ENCODE data around the gene CDKAL1. TPM values are rescaled to one million over a fixed set of nuclear protein-coding genes. Genes with fewer than 3 reads are reported as not detected.

CDKAL1 gene
- total and polyA plus RNA-seq, 4 donors = 2.0 to 12.9 (median 6.7) TPM

- Histone ChIP-seq H3K27ac (ENCODE audit: low read depth in 1 of 2, low read length in 2 of 2) (no peak overlapping the region), H3K36me3 (ENCODE audit: control insufficient read depth in 4 of 4, insufficient read depth in 3 of 4, low read depth in 1 of 4, low read length in 3 of 4) (no peaks in the 10 kb centered on the region), H3K9ac (ENCODE audit: low read depth in 1 of 2, low read length in 2 of 2) (no peak overlapping the region), H3K4me3 (ENCODE audit: low read depth in 1 of 3, low read length in 3 of 3) (no peak overlapping the region), H3K4me1 (ENCODE audit: control insufficient read depth in 4 of 4, insufficient read depth in 4 of 4, low read length in 3 of 4) (peaks cover 0 to 4% (median 0%) of the 10 kb centered on the region in 4 donors), H3K27me3 (ENCODE audit: control insufficient read depth in 4 of 4, insufficient read depth in 4 of 4, low read length in 3 of 4) (no peaks in the 10 kb centered on the region), H3K9me3 (ENCODE audit: control insufficient read depth in 4 of 4, low read length in 3 of 4) (no peaks in the 10 kb centered on the region)
- TF ChIP-seq HNF4G (IDR thresholded peaks at IDR 0.05) (no peak), GABPA (IDR thresholded peaks at IDR 0.05 in 1 of 2, conservative IDR thresholded peaks at IDR 0.05 in 1 of 2) (no peak), SP1 (IDR thresholded peaks at IDR 0.05) (no peak), CTCF (IDR thresholded peaks at IDR 0.05; ENCODE audit: low read depth, low read length, missing input control) (no peak), REST (IDR thresholded peaks at IDR 0.05) (no peak), MAX (IDR thresholded peaks at IDR 0.05) (no peak), JUND (IDR thresholded peaks at IDR 0.05) (no peak), YY1 (IDR thresholded peaks at IDR 0.05) (no peak), HNF4A (conservative IDR thresholded peaks at IDR 0.05) (no peak), TAF1 (conservative IDR thresholded peaks at IDR 0.05) (no peak), FOXA2 (IDR thresholded peaks at IDR 0.05) (no peak), ZBTB33 (IDR thresholded peaks at IDR 0.05) (no peak), FOXA1 (IDR thresholded peaks at IDR 0.05) (no peak)
- no peak for DNase-seq (ENCODE audit: low spot score)
These were observed 311.3 kb downstream of the CDKAL1 start for GRCh38 chr6:20845592-20845991.

GRCh38 chr6:20846602-20847028 is 312.4 kb downstream of the CDKAL1 start:
- H3K27me3 ChIP-seq (ENCODE audit: control insufficient read depth in 4 of 4, insufficient read depth in 4 of 4, low read length in 3 of 4) = no peaks in the 10 kb centered on the region
- WGBS = 52% methylated on average over 1 of the region's 1 CpG
- no peaks in the 10 kb centered on the region for H3K36me3 ChIP-seq (ENCODE audit: control insufficient read depth in 4 of 4, insufficient read depth in 3 of 4, low read depth in 1 of 4, low read length in 3 of 4)
- H3K4me1 ChIP-seq (ENCODE audit: control insufficient read depth in 4 of 4, insufficient read depth in 4 of 4, low read length in 3 of 4) = peaks cover 0 to 4% (median 0%) of the 10 kb centered on the region in 4 donors
- no peak overlapping the region for H3K9ac ChIP-seq (ENCODE audit: low read depth in 1 of 2, low read length in 2 of 2)
- no peak for DNase-seq (ENCODE audit: low spot score)
- H3K9me3 ChIP-seq (ENCODE audit: control insufficient read depth in 4 of 4, low read length in 3 of 4) = no peaks in the 10 kb centered on the region
- H3K4me3 ChIP-seq (ENCODE audit: low read depth in 1 of 3, low read length in 3 of 3) = no peak overlapping the region
- TF ChIP-seq FOXA1 (IDR thresholded peaks at IDR 0.05) (no peak), YY1 (IDR thresholded peaks at IDR 0.05) (no peak), SP1 (IDR thresholded peaks at IDR 0.05) (no peak), ATF3 (IDR thresholded peaks at IDR 0.05) (no peak), TAF1 (conservative IDR thresholded peaks at IDR 0.05) (no peak), ZBTB33 (IDR thresholded peaks at IDR 0.05) (no peak), RAD21 (IDR thresholded peaks at IDR 0.05) (no peak), JUND (IDR thresholded peaks at IDR 0.05) (no peak), NR2F2 (IDR thresholded peaks at IDR 0.05) (no peak), HNF4G (IDR thresholded peaks at IDR 0.05) (no peak), EGR1 (IDR thresholded peaks at IDR 0.05; ENCODE audit: low read depth in 2 of 2) (no peak), RXRA (IDR thresholded peaks at IDR 0.05) (no peak), FOXA2 (IDR thresholded peaks at IDR 0.05) (no peak), MAX (IDR thresholded peaks at IDR 0.05) (no peak), GABPA (IDR thresholded peaks at IDR 0.05 in 1 of 2, conservative IDR thresholded peaks at IDR 0.05 in 1 of 2) (no peak), HNF4A (conservative IDR thresholded peaks at IDR 0.05) (no peak)
- H3K27ac ChIP-seq (ENCODE audit: low read depth in 1 of 2, low read length in 2 of 2) = no peak overlapping the region

Measured in liver (tissue), 9 donors.